Stimulated activated CD8-positive, alpha-beta memory T cell treated with anti-CD3 and anti-CD28 coated beads, Interleukin-4, amount 100 ng/mL, for 48 hours (primary cell): ENCODE measurements around the gene EXOC7.

Experiments used
- DNase-seq: peaks from one replicate; pipeline ENCODE4 v3.0.0-alpha.2; 2020

Gene EXOC7

GRCh38 chr17:76138234-76138895 is 34.8 kb upstream of the EXOC7 start:
- no peak for DNase-seq

GRCh38 chr17:76137351-76138233 is 34.0 kb upstream of the EXOC7 start:
- no peak for DNase-seq

- DNase-seq = no peak
These were observed 33.4 kb upstream of the EXOC7 start for GRCh38 chr17:76137001-76137350.

- no peak for DNase-seq
These were observed 32.9 kb upstream of the EXOC7 start for GRCh38 chr17:76136276-76137000.

- no peak for DNase-seq
These were observed 32.2 kb upstream of the EXOC7 start for GRCh38 chr17:76135810-76136188.

GRCh38 chr17:76134911-76135809 is 31.6 kb upstream of the EXOC7 start:
- no peak for DNase-seq

- DNase-seq = no peak
These were observed 29.2 kb upstream of the EXOC7 start for GRCh38 chr17:76132574-76133338.

GRCh38 chr17:76131692-76132573 is 28.3 kb upstream of the EXOC7 start:
- no peak for DNase-seq

- no peak for DNase-seq
These were observed 27.6 kb upstream of the EXOC7 start for GRCh38 chr17:76131051-76131691.

GRCh38 chr17:76130473-76130872 is 26.9 kb upstream of the EXOC7 start:
- DNase-seq = no peak

GRCh38 chr17:76125922-76126321 is 22.3 kb upstream of the EXOC7 start:
- no peak for DNase-seq

- DNase-seq = no peak
These were observed 21.7 kb upstream of the EXOC7 start for GRCh38 chr17:76125391-76125675.

- DNase-seq = no peak
These were observed 21.2 kb upstream of the EXOC7 start for GRCh38 chr17:76124582-76125390.

GRCh38 chr17:76123749-76124581 is 20.4 kb upstream of the EXOC7 start:
- no peak for DNase-seq

GRCh38 chr17:76123191-76123499 is 19.6 kb upstream of the EXOC7 start:
- no peak for DNase-seq

- DNase-seq = no peak
These were observed 19.0 kb upstream of the EXOC7 start for GRCh38 chr17:76122431-76123190.

- DNase-seq = no peak
These were observed 18.4 kb upstream of the EXOC7 start for GRCh38 chr17:76121932-76122430.

- no peak for DNase-seq
These were observed 17.0 kb upstream of the EXOC7 start for GRCh38 chr17:76120658-76121008.
